IPS-NIHi7 (cell line): Measurements from ENCODE around the gene REV1.

Experiments
- DNase-seq: peaks from one replicate; pipeline ENCODE4 v3.0.0; 2012; ENCODE audit warnings: mixed read lengths; ENCODE audit errors: extremely low spot score

Gene REV1

GRCh38 chr2:99450199-99450598, 39.6 kb downstream of the REV1 start:
- DNase-seq: no peak

- DNase-seq: no peak
Observed at GRCh38 chr2:99448556-99448955, 41.3 kb downstream of the REV1 start.

GRCh38 chr2:99445065-99445464, 44.8 kb downstream of the REV1 start:
- DNase-seq: no peak

DNA sequence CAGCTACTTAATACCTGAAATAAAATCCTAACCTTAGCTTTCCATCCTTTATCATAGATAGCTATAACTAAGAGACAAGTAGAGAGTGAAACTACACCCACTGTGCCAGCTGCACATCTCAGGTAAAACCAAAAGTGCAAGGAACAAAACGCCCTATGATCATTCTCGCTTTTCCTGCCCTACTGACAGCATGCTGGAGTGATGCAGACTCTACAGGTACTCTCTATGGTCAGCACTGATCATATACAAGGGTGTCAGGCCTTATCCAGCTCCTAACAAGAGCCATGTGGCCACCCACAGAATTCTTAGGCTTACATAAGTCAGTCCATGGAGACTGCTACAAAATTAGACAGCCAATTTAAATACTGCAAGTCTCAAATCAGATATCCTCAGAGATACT, 45.6 kb downstream of the REV1 start:
- DNase-seq: no peak

- no peak for DNase-seq
Observed at GRCh38 chr2:99442837-99443236, 47.0 kb downstream of the REV1 start.

DNA sequence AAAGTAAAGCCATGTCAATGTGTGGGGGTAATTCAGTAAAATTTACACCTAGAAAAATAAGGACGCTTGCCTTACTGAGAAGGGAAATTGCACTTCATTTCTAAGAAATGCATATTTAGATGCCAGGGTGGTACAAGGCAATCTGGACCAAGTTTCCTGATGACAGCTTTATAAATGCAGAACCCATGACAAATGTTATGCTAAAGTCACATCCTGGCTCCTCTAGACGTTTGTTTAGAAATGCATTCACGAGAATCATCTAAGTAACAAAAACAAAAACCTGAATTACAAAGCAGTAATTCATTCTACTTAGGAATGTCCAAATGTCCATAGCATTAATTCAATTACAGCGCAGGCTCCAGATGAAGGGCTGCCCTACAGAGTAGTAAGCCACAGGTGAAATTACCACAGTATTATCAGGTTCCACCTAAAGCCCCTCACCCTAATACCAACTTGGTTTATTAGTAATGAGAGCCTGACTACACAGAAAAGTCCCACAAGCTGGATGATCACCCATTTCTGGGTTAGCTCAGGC, 49.8 kb downstream of the REV1 start:
- DNase-seq: no peak

DNA sequence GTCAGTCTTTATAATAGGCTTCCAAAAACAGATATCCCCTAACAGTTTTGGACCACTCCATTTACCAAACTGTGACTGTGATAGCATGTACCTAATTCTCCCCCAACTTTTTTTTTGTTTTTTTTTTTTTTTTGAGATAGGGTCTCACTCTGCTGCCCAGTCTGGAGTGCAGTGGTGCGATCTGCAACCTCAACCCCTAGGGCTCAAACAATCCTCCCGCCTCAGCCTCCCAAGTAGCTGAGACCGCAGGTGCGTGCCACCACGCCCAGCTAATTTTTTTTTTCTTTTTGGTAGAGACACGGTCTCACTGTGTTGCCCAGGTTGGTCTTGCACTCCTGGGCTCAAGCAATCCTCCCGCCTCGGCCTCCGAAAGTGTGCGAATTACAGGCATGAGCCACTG, 52.9 kb downstream of the REV1 start:
- no peak for DNase-seq

- DNase-seq: no peak
Observed at GRCh38 chr2:99433340-99433739, 56.5 kb downstream of the REV1 start.

DNA sequence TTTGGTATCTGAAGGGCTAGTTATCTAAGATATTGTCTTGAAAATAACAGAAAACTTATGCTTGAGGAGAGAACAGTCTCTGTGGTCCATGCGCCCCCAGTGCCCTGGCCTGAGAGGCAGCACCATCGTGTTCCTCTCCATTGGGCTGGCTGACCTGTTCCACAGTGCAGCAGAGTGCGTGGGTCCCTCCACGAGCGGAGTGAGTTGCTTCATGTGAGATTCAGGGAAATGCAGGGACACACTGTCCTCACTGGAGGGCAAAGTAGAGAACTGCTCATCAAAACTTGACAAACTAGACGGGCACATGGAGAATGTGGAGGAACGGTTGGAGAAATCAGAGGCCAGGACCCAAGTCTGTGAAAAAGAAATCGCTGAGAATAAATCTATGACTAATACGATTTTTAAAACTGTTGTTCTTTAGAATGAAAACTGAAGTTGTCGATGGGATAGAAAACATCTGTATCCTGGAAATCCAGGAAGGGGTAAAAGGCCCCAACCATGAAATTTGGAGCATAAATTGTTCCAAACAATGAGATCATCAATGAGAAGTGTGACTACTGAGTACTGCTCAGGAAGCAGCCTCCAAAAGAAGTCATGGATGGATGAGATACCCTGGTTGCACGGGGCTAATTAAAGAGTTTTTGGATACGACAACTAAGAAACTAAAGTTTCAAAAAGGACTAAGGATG, 58.1 kb downstream of the REV1 start:
- DNase-seq: no peak

DNA sequence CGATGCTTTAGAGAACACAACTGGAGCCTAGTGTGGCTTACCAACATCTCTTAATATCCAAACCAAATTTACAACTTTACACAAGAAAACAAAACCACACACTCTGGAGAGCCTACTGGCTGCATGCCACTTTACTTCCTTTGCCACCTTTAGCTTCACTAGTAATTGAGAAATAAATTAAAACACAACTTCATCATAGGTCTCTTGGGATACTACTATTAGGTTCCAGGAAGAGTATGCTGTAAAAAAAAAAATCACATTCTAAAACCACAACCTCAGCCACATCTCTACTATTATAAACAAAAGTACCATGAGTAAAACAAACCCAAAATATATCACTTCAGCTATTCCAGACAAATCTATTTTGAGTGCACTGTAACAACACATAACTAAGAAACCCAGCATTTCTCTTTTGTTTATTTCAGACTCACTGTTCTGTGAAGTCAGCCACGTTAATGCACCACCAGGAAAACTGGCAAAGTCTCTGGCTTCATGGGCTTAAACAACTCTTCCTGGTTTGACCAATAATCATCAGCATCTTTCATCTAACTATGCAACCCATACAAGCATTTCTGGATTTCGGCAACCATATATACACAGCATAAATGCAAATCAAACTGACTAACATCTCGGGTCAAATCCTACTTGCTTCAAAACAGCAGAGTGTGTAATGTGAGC, 59.1 kb downstream of the REV1 start:
- DNase-seq: no peak

GRCh38 chr2:99425022-99425421, 64.8 kb downstream of the REV1 start:
- DNase-seq: no peak

- no peak for DNase-seq
Observed at GRCh38 chr2:99424371-99424770, 65.4 kb downstream of the REV1 start.

- DNase-seq: no peak
Observed at GRCh38 chr2:99422599-99422998, 67.2 kb downstream of the REV1 start.

DNA sequence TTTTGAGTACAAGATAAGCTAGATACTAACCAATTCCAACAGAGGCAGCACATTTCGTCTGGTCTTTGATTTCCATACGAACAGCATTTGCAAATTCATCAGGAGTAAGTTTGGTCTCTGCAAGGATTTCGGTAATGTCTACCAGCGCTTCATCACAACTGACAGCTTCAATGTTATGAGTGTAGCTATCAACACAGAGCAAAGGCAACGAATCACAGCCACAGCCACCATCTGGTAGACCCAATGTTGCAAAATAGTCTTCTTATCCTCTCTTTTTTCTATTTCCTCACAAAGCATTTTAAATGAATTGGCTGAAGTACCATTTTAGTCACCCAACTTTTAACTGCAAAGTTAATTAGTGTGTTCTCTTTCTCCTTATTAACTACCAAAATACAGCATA, 68.3 kb downstream of the REV1 start:
- DNase-seq: no peak

GRCh38 chr2:99420751-99421299, 69.0 kb downstream of the REV1 start:
- DNase-seq: no peak

GRCh38 chr2:99420031-99420430, 69.8 kb downstream of the REV1 start:
- no peak for DNase-seq

GRCh38 chr2:99417396-99417795, 72.4 kb downstream of the REV1 start:
- DNase-seq: no peak

- no peak for DNase-seq
Observed at GRCh38 chr2:99414566-99414965, 75.3 kb downstream of the REV1 start.

DNA sequence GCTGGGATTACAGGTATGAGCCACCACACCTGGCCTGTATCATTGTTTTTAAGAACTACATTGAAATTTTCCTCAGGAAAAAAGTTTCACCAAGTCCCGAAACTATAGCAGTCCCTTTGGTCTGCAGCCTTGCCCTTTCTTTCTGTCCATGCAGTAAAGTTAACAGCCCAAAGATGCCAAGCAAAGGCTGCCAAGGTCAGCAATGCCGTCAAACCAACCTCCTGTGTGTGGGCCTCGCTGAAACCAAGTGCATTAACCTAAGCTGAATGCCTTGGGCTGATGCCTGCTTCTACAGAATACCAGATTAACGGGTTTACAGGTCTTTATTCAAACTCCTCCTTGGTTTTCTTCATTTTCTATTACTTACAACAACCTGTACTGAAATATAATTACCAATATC, 79.5 kb downstream of the REV1 start:
- DNase-seq: no peak

- DNase-seq: no peak
Observed at GRCh38 chr2:99406137-99406536, 83.7 kb downstream of the REV1 start.

DNA sequence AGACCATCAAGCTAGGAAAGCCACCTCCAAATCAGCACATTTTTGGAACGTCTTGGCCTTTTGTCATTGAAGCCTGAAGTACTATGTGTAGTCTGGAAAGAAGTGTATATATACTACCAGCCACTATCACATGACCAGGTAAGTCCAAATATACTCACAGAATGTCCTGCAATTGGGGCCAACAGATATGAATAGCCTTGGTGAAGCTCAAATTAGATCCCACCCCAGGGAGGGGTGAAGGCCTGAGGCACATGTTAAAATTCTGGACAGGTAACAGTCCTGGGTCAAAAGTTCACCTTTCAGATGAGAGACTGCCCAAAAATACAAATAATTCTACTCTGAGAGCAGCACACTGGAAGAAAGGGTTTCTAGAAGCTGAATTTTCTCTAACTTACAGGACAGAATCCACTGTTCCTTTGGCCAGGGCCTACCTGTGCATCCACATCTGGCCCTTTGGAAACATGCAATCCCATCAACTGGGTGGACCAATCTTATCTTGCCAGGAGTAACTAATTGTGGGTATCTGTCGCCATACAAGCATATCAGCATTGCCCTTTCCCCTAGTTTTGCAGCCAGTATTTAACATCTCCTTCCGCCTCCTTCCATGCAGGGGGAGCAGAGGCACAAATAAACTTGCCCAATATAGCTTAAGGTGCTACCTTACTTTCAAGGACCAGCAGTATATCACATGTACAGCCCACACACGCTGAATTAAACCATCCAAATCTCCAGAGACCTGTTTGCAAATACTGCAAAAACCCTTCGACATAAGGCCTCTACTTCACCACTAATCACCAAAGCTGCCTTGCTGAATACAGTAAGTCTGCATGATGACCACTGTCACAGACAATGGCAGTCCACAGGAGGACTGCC, 84.8 kb downstream of the REV1 start:
- DNase-seq: no peak
